IMR-90 (cell line): Measurements from ENCODE around the gene FAXDC2. TPM values are rescaled to one million over a fixed set of nuclear protein-coding genes. Genes with fewer than 3 reads are reported as not detected.

Source experiments
- ATAC-seq: fragments of 200-7000 bp; cut with Tn5 transposase; 2 replicates; pipeline ENCODE4 v1.9.1; 2020; ENCODE audit warnings: low read depth, mild to moderate bottlenecking, moderate library complexity
- BruUV-seq: library from RNA; stranded (reverse); fragments of 400-500 nt; replicated peaks from 2 replicates; lab custom pipeline; 2021; lab: Mats Ljungman, UMichigan
- CTCF ChIA-PET: fragments of 300-600 bp; formaldehyde crosslinking; extraction: SDS; loops from one replicate; lab custom pipeline; 2021; ENCODE audit warnings: antibody characterized with exemption; lab: Yijun Ruan, JAX
- POLR2A ChIA-PET: fragments of 300-600 bp; sonication (Branson Sonifier 250); formaldehyde crosslinking; loops from one replicate; lab custom pipeline; 2022; ENCODE audit warnings: antibody characterized with exemption; ENCODE audit not compliant: unreplicated experiment; lab: Charles Lee
- DNase-seq: peaks from one replicate; pipeline ENCODE4 v3.0.0; 2013
- H2AFZ ChIP-seq: replicated peaks from 2 replicates; pipeline ENCODE3; 2013; ENCODE audit warnings: low read length, mild to moderate bottlenecking; ENCODE audit not compliant: poor library complexity
- H2AK5ac ChIP-seq: 2 replicates; pipeline ENCODE4 v1.6.1; 2013; ENCODE audit warnings: low read depth, low read length, inconsistent platforms
- H2AK9ac ChIP-seq: replicated peaks from 2 replicates; pipeline ENCODE3; 2013; ENCODE audit warnings: mild to moderate bottlenecking, low read depth, low read length, moderate library complexity; ENCODE audit not compliant: poor library complexity
- H2BK120ac ChIP-seq: 2 replicates; pipeline ENCODE4 v1.6.1; 2013; ENCODE audit warnings: low read depth, low read length, inconsistent platforms
- H2BK15ac ChIP-seq: 3 replicates; pipeline ENCODE4 v1.6.1; 2013; ENCODE audit warnings: low read depth, low read length, inconsistent platforms
- H2BK20ac ChIP-seq: 2 replicates; pipeline ENCODE4 v1.6.1; 2013; ENCODE audit warnings: low read depth, mild to moderate bottlenecking, inconsistent platforms, low read length, moderate library complexity
- H2BK5ac ChIP-seq: 2 replicates; pipeline ENCODE4 v1.6.1; 2013; ENCODE audit warnings: mild to moderate bottlenecking, low read depth, low read length, inconsistent platforms; ENCODE audit not compliant: poor library complexity, severe bottlenecking
- H3K14ac ChIP-seq: replicated peaks from 2 replicates; pipeline ENCODE4 v1.6.1; 2013; ENCODE audit warnings: low read depth, low read length, inconsistent platforms
- H3K18ac ChIP-seq: 2 replicates; pipeline ENCODE4 v1.6.1; 2013; ENCODE audit warnings: low read depth, low read length, control low read depth
- H3K23ac ChIP-seq: 2 replicates; pipeline ENCODE4 v1.6.1; 2013; ENCODE audit warnings: low read depth, low read length, inconsistent platforms
- H3K27ac ChIP-seq: 2 replicates; pipeline ENCODE4 v1.5.1; 2013; ENCODE audit warnings: mild to moderate bottlenecking, control low read depth, low read length; ENCODE audit not compliant: insufficient read depth
- H3K27me3 ChIP-seq: 2 replicates; pipeline ENCODE4 v1.6.1; 2013; ENCODE audit warnings: low read length; ENCODE audit not compliant: control insufficient read depth, insufficient read depth
- H3K36me3 ChIP-seq: 2 replicates; pipeline ENCODE4 v1.6.1; 2013; ENCODE audit warnings: low read length, mixed read lengths; ENCODE audit not compliant: control insufficient read depth, insufficient read depth
- H3K4ac ChIP-seq: 2 replicates; pipeline ENCODE4 v1.6.1; 2013; ENCODE audit warnings: low read depth, low read length, inconsistent platforms
- H3K4me1 ChIP-seq: 2 replicates; pipeline ENCODE4 v1.6.1; 2013; ENCODE audit warnings: low read length, mixed read lengths; ENCODE audit not compliant: control insufficient read depth, insufficient read depth
- H3K4me2 ChIP-seq: 2 replicates; pipeline ENCODE4 v1.6.1; 2013; ENCODE audit warnings: low read depth, mild to moderate bottlenecking, control low read depth, low read length, moderate library complexity
- H3K4me3 ChIP-seq: 2 replicates; pipeline ENCODE4 v1.5.1; 2013; ENCODE audit warnings: low read depth, mild to moderate bottlenecking, control low read depth, low read length, moderate library complexity; ENCODE audit not compliant: insufficient read depth
- H3K56ac ChIP-seq: 2 replicates; pipeline ENCODE4 v1.6.1; 2013; ENCODE audit warnings: low read length, inconsistent platforms; ENCODE audit not compliant: insufficient read depth; ENCODE audit errors: extremely low read depth
- H3K79me1 ChIP-seq, 2 experiments: 2 replicates each; pipeline ENCODE4 v1.6.1; 2013; ENCODE audit warnings: low read length in 2 of 2, inconsistent platforms in 1 of 2, low read depth in 1 of 2
- H3K9ac ChIP-seq: 2 replicates; pipeline ENCODE4 v1.6.1; 2013; ENCODE audit warnings: low read depth, low read length, control low read depth
- H3K9me1 ChIP-seq: 2 replicates; pipeline ENCODE4 v1.6.1; 2013; ENCODE audit warnings: low read length, inconsistent platforms; ENCODE audit not compliant: insufficient read depth
- H3K9me3 ChIP-seq: 2 replicates; pipeline ENCODE4 v1.6.1; 2013; ENCODE audit warnings: low read length; ENCODE audit not compliant: control insufficient read depth, insufficient read depth
- H4K20me1 ChIP-seq: 2 replicates; pipeline ENCODE4 v1.6.1; 2013; ENCODE audit warnings: low read length, inconsistent platforms; ENCODE audit not compliant: insufficient read depth
- H4K5ac ChIP-seq: 2 replicates; pipeline ENCODE4 v1.6.1; 2013; ENCODE audit warnings: mild to moderate bottlenecking, low read depth, low read length, control low read depth
- H4K8ac ChIP-seq, 2 experiments: 2 replicates each; pipeline ENCODE4 v1.6.1; 2013; ENCODE audit warnings: low read depth in 2 of 2, low read length in 2 of 2, control low read depth in 1 of 2, inconsistent platforms in 1 of 2
- H4K91ac ChIP-seq: 2 replicates; pipeline ENCODE4 v1.6.1; 2013; ENCODE audit warnings: low read depth, low read length, inconsistent platforms; ENCODE audit not compliant: insufficient read depth
- BHLHE40 ChIP-seq: fragments of 150-350 bp; IDR thresholded peaks from 2 replicates; pipeline ENCODE4 v1.6.1; 2016; ENCODE audit warnings: mild to moderate bottlenecking, low read depth, low read length
- CEBPB ChIP-seq: IDR thresholded peaks from 2 replicates; pipeline ENCODE4 v1.6.1; 2012; ENCODE audit warnings: low read depth, low read length, improper control_type of control experiment
- CTCF ChIP-seq: conservative IDR thresholded peaks from 2 replicates; pipeline ENCODE4 v1.5.1; 2012; ENCODE audit warnings: mild to moderate bottlenecking, low read depth, low read length, improper control_type of control experiment
- ELK1 ChIP-seq: fragments of 150-350 bp; IDR thresholded peaks from 2 replicates; pipeline ENCODE4 v1.6.1; 2016; ENCODE audit warnings: low read depth, mild to moderate bottlenecking, low read length, moderate library complexity, borderline replicate concordance
- FOS ChIP-seq: fragments of 150-350 bp; IDR thresholded peaks from 2 replicates; pipeline ENCODE4 v1.6.1; 2016; ENCODE audit warnings: low read depth, low read length
- MAFK ChIP-seq: IDR thresholded peaks from 2 replicates; pipeline ENCODE4 v1.6.1; 2012; ENCODE audit warnings: low read depth, low read length, improper control_type of control experiment
- NFE2L2 ChIP-seq: fragments of 150-350 bp; IDR thresholded peaks from 2 replicates; pipeline ENCODE4 v1.6.1; 2016; ENCODE audit warnings: low read depth, mild to moderate bottlenecking, low read length
- POLR2A ChIP-seq: IDR thresholded peaks from 2 replicates; pipeline ENCODE4 v1.6.1; 2012; ENCODE audit warnings: mild to moderate bottlenecking, low read depth, low read length
- RFX5 ChIP-seq: IDR thresholded peaks from 2 replicates; pipeline ENCODE4 v1.8.0; 2012; ENCODE audit warnings: low read depth, mild to moderate bottlenecking, low read length, moderate library complexity
- SMC3 ChIP-seq: fragments of 150-350 bp; IDR thresholded peaks from 2 replicates; pipeline ENCODE4 v1.6.1; 2016; ENCODE audit warnings: low read depth, mild to moderate bottlenecking, antibody characterized with exemption, low read length, moderate library complexity
- WGBS, 2 experiments: methylation state at CpG; one replicate each; pipeline versions ENCODE4 v1.1.5 to v1.1.7; 2013; ENCODE audit warnings: missing lambda C conversion rate in 2 of 2; ENCODE audit not compliant: insufficient read length in 1 of 2; ENCODE audit errors: extremely low coverage in 2 of 2; 5-methylcytosine and 5-hydroxymethylcytosine counted together
- dilution Hi-C: fragments of 300-500 bp; cut with HindIII; formaldehyde crosslinking; loops from one replicate; pipeline ENCODE4 v1.14.3; 2018; ENCODE audit warnings: low sequenced_read_pairs; ENCODE audit not compliant: unreplicated experiment
- in situ Hi-C: fragments of 300-500 bp; cut with MboI; formaldehyde crosslinking; loops from 3 replicates; pipeline ENCODE4 v1.14.3; 2019; ENCODE audit warnings: low sequenced_read_pairs, inconsistent platforms, mixed read lengths
- intact Hi-C: fragments of 100-400 bp; cut with micrococcal nuclease; formaldehyde crosslinking; loops from 2 replicates; pipeline ENCODE4 v1.10.0; 2022
- polyA plus RNA-seq, 3 experiments: library from polyadenylated mRNA; depleted of rRNA; stranded (reverse); fragments of >200 nt; gene quantifications; 2 replicates each; pipeline ENCODE4 v1.2.3, GENCODE V29; 2012; ENCODE audit warnings: low replicate concordance in 1 of 3
- total RNA-seq: library from RNA; depleted of rRNA; stranded (reverse); fragments of >200 nt; gene quantifications from 2 replicates; pipeline ENCODE4 v1.2.3, GENCODE V29; 2012

The FAXDC2 gene
- total and polyA plus RNA-seq, 2 of the 4 experiments (the other 2 are of a cell fraction): 4.3 to 8.9 TPM

GRCh38 chr5:154784856-154785255 lies 65.5 kb downstream of the FAXDC2 start:
- no peaks in the 10 kb centered on the region for H3K27me3 ChIP-seq
- intact Hi-C loops: no loop called here

More at GRCh38 chr5:154784856-154785255, 65.5 kb downstream of the FAXDC2 start:
- H2AK5ac ChIP-seq: no peak overlapping the region
- H2BK15ac ChIP-seq: no peak overlapping the region
- H2BK20ac ChIP-seq: no peak overlapping the region
- no peaks in the 10 kb centered on the region for H3K36me3 ChIP-seq
- H3K4me1 ChIP-seq: peaks cover 26% of the 10 kb centered on the region
- no peak overlapping the region for H2BK5ac ChIP-seq
- dilution Hi-C loops: no loop called here
- BruUV-seq: no TSS peak
- H4K8ac ChIP-seq: no peak overlapping the region
- no peak overlapping the region for H3K14ac ChIP-seq
- no peak for TF ChIP-seq ELK1
- TF ChIP-seq NFE2L2: no peak
- TF ChIP-seq BHLHE40: no peak
- no peak for TF ChIP-seq FOS
- TF ChIP-seq SMC3: no peak
- no peak for TF ChIP-seq POLR2A
- no peak for TF ChIP-seq CTCF
- TF ChIP-seq CEBPB: no peak
- TF ChIP-seq RFX5: no peak
- TF ChIP-seq MAFK: no peak
- H2AK9ac ChIP-seq: no peak overlapping the region
- no peak overlapping the region for H3K18ac ChIP-seq
- H3K4me3 ChIP-seq: no peak overlapping the region
- H3K56ac ChIP-seq: no peak overlapping the region
- in situ Hi-C loops: no loop called here
- no peak overlapping the region for H4K91ac ChIP-seq
- H3K4ac ChIP-seq: no peak overlapping the region
- H2AFZ ChIP-seq: no peak overlapping the region
- CTCF ChIA-PET: no interaction called here
- POLR2A ChIA-PET: no interaction called here
- H4K20me1 ChIP-seq: peaks cover 98% of the 10 kb centered on the region
- no peaks in the 10 kb centered on the region for H3K9me3 ChIP-seq
- H3K23ac ChIP-seq: no peak overlapping the region
- DNase-seq (no peak), ATAC-seq (no peak)
- peaks cover 28 to 85% of the 10 kb centered on the region in 2 experiments for H3K79me1 ChIP-seq
- H3K9me1 ChIP-seq: peaks cover 46% of the 10 kb centered on the region
- H4K5ac ChIP-seq: no peak overlapping the region
- H2BK120ac ChIP-seq: no peak overlapping the region
- no CpG with 5 or more reads among the region's 2 CpGs for WGBS, 2 experiments
- H3K9ac ChIP-seq: no peak overlapping the region
- no peak overlapping the region for H3K4me2 ChIP-seq
- H3K27ac ChIP-seq: no peak overlapping the region
